Astrocyte (in vitro differentiated cells and primary cell): Measurements from ENCODE around the gene BANP. TPM values are rescaled to one million over a fixed set of nuclear protein-coding genes. Genes with fewer than 3 reads are reported as not detected.

Experiments
- DNase-seq: peaks from one replicate; pipeline ENCODE4 v3.0.0-alpha.2; 2010; ENCODE audit warnings: low read depth
- FAIRE-seq: peaks from 2 replicates; lab custom pipeline; 2011; peaks lifted over from hg19 to GRCh38; lab: Jason Lieb, UNC
- H2AFZ ChIP-seq: 2 replicates; pipeline ENCODE4 v1.6.0; 2012; ENCODE audit warnings: low read depth, low read length, inconsistent platforms
- H3K27ac ChIP-seq: 2 replicates; pipeline ENCODE4 v1.5.1; 2011; ENCODE audit warnings: low read depth, low read length, inconsistent platforms
- H3K27me3 ChIP-seq: 2 replicates; pipeline ENCODE4 v1.6.0; 2011; ENCODE audit warnings: low read length, inconsistent platforms; ENCODE audit not compliant: insufficient read depth
- H3K36me3 ChIP-seq: 2 replicates; pipeline ENCODE4 v1.5.1; 2011; ENCODE audit warnings: low read length, inconsistent platforms; ENCODE audit not compliant: insufficient read depth
- H3K4me1 ChIP-seq: 2 replicates; pipeline ENCODE4 v1.5.1; 2011; ENCODE audit warnings: low read length, inconsistent platforms; ENCODE audit not compliant: insufficient read depth
- H3K4me2 ChIP-seq: 2 replicates; pipeline ENCODE4 v1.6.0; 2012; ENCODE audit warnings: low read length, inconsistent platforms
- H3K4me3 ChIP-seq: 2 replicates; pipeline ENCODE4 v1.5.1; 2011; ENCODE audit warnings: low read depth, mild to moderate bottlenecking, low read length, inconsistent platforms; ENCODE audit not compliant: insufficient read depth
- H3K79me2 ChIP-seq: 2 replicates; pipeline ENCODE4 v1.6.0; 2012; ENCODE audit warnings: mild to moderate bottlenecking, low read length, inconsistent platforms; ENCODE audit not compliant: insufficient read depth
- H3K9ac ChIP-seq: 2 replicates; pipeline ENCODE4 v1.6.0; 2012; ENCODE audit warnings: mild to moderate bottlenecking, low read length, inconsistent platforms
- H3K9me3 ChIP-seq: 2 replicates; pipeline ENCODE4 v1.5.1; 2012; ENCODE audit warnings: low read depth, mild to moderate bottlenecking, low read length, inconsistent platforms; ENCODE audit not compliant: insufficient read depth
- H4K20me1 ChIP-seq: 2 replicates; pipeline ENCODE4 v1.6.0; 2012; ENCODE audit warnings: low read length, inconsistent platforms; ENCODE audit not compliant: insufficient read depth
- H3K27ac Mint-ChIP-seq: one replicate; pipeline ENCODE4 v1.8.0; 2021; ENCODE audit warnings: mild to moderate bottlenecking, mixed read lengths; ENCODE audit not compliant: unreplicated experiment
- H3K27me3 Mint-ChIP-seq: one replicate; pipeline ENCODE4 v1.8.0; 2021; ENCODE audit warnings: low read depth, mixed read lengths; ENCODE audit not compliant: unreplicated experiment
- H3K36me3 Mint-ChIP-seq: one replicate; pipeline ENCODE4 v1.8.0; 2021; ENCODE audit warnings: low read depth, mixed read lengths; ENCODE audit not compliant: unreplicated experiment
- H3K4me1 Mint-ChIP-seq: one replicate; pipeline ENCODE4 v1.8.0; 2021; ENCODE audit warnings: low read depth, mixed read lengths; ENCODE audit not compliant: unreplicated experiment
- H3K4me3 Mint-ChIP-seq: one replicate; pipeline ENCODE4 v1.8.0; 2021; ENCODE audit warnings: mild to moderate bottlenecking, moderate library complexity, mixed read lengths; ENCODE audit not compliant: unreplicated experiment
- H3K9me3 Mint-ChIP-seq: one replicate; pipeline ENCODE4 v1.8.0; 2021; ENCODE audit warnings: mild to moderate bottlenecking, mixed read lengths; ENCODE audit not compliant: unreplicated experiment
- CTCF ChIP-seq: IDR thresholded peaks from 2 replicates; pipeline ENCODE4 v1.5.1; 2011; ENCODE audit warnings: low read depth, mild to moderate bottlenecking, inconsistent platforms, low read length, moderate library complexity; ENCODE audit not compliant: insufficient read depth
- EZH2 ChIP-seq: IDR thresholded peaks from 2 replicates; pipeline ENCODE4 v1.6.1; 2012; ENCODE audit warnings: mild to moderate bottlenecking, low read length, inconsistent platforms; ENCODE audit not compliant: insufficient read depth
- total RNA-seq: library from RNA; stranded (reverse); gene quantifications from 2 replicates; pipeline ENCODE4 v1.2.1, GENCODE V29; 2021

The BANP gene
- total RNA-seq, 1 donor from 2014 or later: 28.9 TPM

GRCh38 chr16:88078111-88078775 is 127.0 kb downstream of the BANP start:
- Mint-ChIP-seq H3K4me3 (no peak overlapping the region), H3K27ac (no peak overlapping the region), H3K27me3 (no peaks in the 10 kb centered on the region), H3K36me3 (peaks cover 23% of the 10 kb centered on the region), H3K9me3 (peaks cover 4% of the 10 kb centered on the region), H3K4me1 (no peaks in the 10 kb centered on the region)
- Histone ChIP-seq H3K36me3 (no peaks in the 10 kb centered on the region), H3K27me3 (no peaks in the 10 kb centered on the region), H3K9ac (no peak overlapping the region), H3K9me3 (no peaks in the 10 kb centered on the region), H3K4me2 (no peak overlapping the region), H4K20me1 (no peaks in the 10 kb centered on the region), H3K4me1 (no peaks in the 10 kb centered on the region), H2AFZ (no peak overlapping the region), H3K79me2 (no peaks in the 10 kb centered on the region), H3K27ac (no peak overlapping the region), H3K4me3 (no peak overlapping the region)
- FAIRE-seq (no peak), DNase-seq (no peak)
- no peak for TF ChIP-seq EZH2

- Mint-ChIP-seq H3K36me3 (peaks cover 16% of the 10 kb centered on the region), H3K4me1 (no peaks in the 10 kb centered on the region), H3K27me3 (peaks cover 2% of the 10 kb centered on the region), H3K27ac (no peak overlapping the region), H3K4me3 (no peak overlapping the region), H3K9me3 (peaks cover 4% of the 10 kb centered on the region)
- no peak overlapping the region for H2AFZ ChIP-seq
- no peak for TF ChIP-seq CTCF
- no peaks in the 10 kb centered on the region for H3K79me2 ChIP-seq
- H3K4me1 ChIP-seq: no peaks in the 10 kb centered on the region
- no peaks in the 10 kb centered on the region for H4K20me1 ChIP-seq
- H3K4me2 ChIP-seq: no peak overlapping the region
- no peaks in the 10 kb centered on the region for H3K9me3 ChIP-seq
- FAIRE-seq (no peak), DNase-seq (no peak)
- no peak overlapping the region for H3K4me3 ChIP-seq
- no peak overlapping the region for H3K9ac ChIP-seq
- H3K27ac ChIP-seq: no peak overlapping the region
- H3K27me3 ChIP-seq: no peaks in the 10 kb centered on the region
- H3K36me3 ChIP-seq: no peaks in the 10 kb centered on the region
Measured at GRCh38 chr16:88083582-88083981, 132.3 kb downstream of the BANP start.

GRCh38 chr16:88084881-88085280 is 133.6 kb downstream of the BANP start:
- Histone ChIP-seq H3K9me3 (no peaks in the 10 kb centered on the region), H3K27me3 (no peaks in the 10 kb centered on the region), H3K27ac (no peak overlapping the region), H3K79me2 (no peaks in the 10 kb centered on the region), H3K36me3 (no peaks in the 10 kb centered on the region), H2AFZ (no peak overlapping the region), H3K4me3 (no peak overlapping the region), H3K9ac (no peak overlapping the region), H4K20me1 (no peaks in the 10 kb centered on the region), H3K4me2 (no peak overlapping the region), H3K4me1 (no peaks in the 10 kb centered on the region)
- Mint-ChIP-seq H3K27me3 (peaks cover 3% of the 10 kb centered on the region), H3K4me1 (no peaks in the 10 kb centered on the region), H3K9me3 (peaks cover 4% of the 10 kb centered on the region), H3K36me3 (peaks cover 10% of the 10 kb centered on the region), H3K4me3 (no peak overlapping the region), H3K27ac (no peak overlapping the region)
- peak; percentile 48 for DNase-seq
- no peak for FAIRE-seq
- TF ChIP-seq EZH2: no peak
- no peak for TF ChIP-seq CTCF
